ENCODE measurements around the gene TMEM108.

GRCh38 chr3:133236901-133237300 lies 198.7 kb downstream of the TMEM108 start:
- TF ChIP-seq POLR2A (IDR thresholded peaks at IDR 0.05; ENCODE audit: low read depth, low read length) = no peak
- no peak for TF ChIP-seq CTCF (conservative IDR thresholded peaks at IDR 0.05; ENCODE audit: low read depth, low read length)
- TF ChIP-seq BHLHE40 (IDR thresholded peaks at IDR 0.05; ENCODE audit: low read depth, low read length) = no peak
- TF ChIP-seq RAD21 (IDR thresholded peaks at IDR 0.05; ENCODE audit: low read length) = no peak
- TF ChIP-seq CEBPB (IDR thresholded peaks at IDR 0.05; ENCODE audit: low read depth, low read length) = no peak
- no peak for TF ChIP-seq RFX5 (IDR thresholded peaks at IDR 0.05; ENCODE audit: low read depth, low read length)
- TF ChIP-seq USF2 (IDR thresholded peaks at IDR 0.05; ENCODE audit: low read depth, low read length) = no peak
- no peak for TF ChIP-seq NFE2L2 (IDR thresholded peaks at IDR 0.05; ENCODE audit: low read depth, low read length)
- no peak for TF ChIP-seq FOS (IDR thresholded peaks at IDR 0.05; ENCODE audit: low read depth, low read length)
- no peak for TF ChIP-seq MXI1 (IDR thresholded peaks at IDR 0.05; ENCODE audit: borderline replicate concordance, low read depth, low read length)
- TF ChIP-seq RCOR1 (IDR thresholded peaks at IDR 0.05; ENCODE audit: insufficient replicate concordance, low read length) = no peak
- no peak for TF ChIP-seq MAFK (IDR thresholded peaks at IDR 0.05; ENCODE audit: low read depth, low read length)
- no peak for TF ChIP-seq MAZ (IDR thresholded peaks at IDR 0.05; ENCODE audit: borderline replicate concordance, low read depth, low read length)
- no peak for TF ChIP-seq SMC3 (IDR thresholded peaks at IDR 0.05; ENCODE audit: low read depth, low read length)
